HepG2 (cell line): ENCODE measurements around the gene CCNB1. TPM values are rescaled to one million over a fixed set of nuclear protein-coding genes. Genes with fewer than 3 reads are reported as not detected.

Source experiments
- CEBPG ChIP-seq: IDR thresholded peaks from 2 replicates; pipeline ENCODE4 v1.6.1; 2016
- ELF1 ChIP-seq: sonication (generic); formaldehyde crosslinking; IDR thresholded peaks from 2 replicates; pipeline ENCODE4 v1.4.0; 2020; ENCODE audit warnings: missing genetic modification reagents
- FOSL1 ChIP-seq: sonication (generic); formaldehyde crosslinking; IDR thresholded peaks from 2 replicates; pipeline ENCODE4 v1.9.0; 2021; ENCODE audit warnings: missing genetic modification reagents, borderline replicate concordance
- GABPA ChIP-seq, 2 experiments: IDR thresholded peaks; 2 replicates each; pipeline ENCODE4 v1.6.1; 2011 to 2016; ENCODE audit warnings: low read depth in 2 of 2, low read length in 1 of 2, missing biosample characterization in 1 of 2, missing genetic modification characterization in 1 of 2
- HMG20A ChIP-seq: IDR thresholded peaks from 2 replicates; pipeline ENCODE4 v1.6.1; 2016; ENCODE audit warnings: borderline replicate concordance
- JUN ChIP-seq: sonication (generic); formaldehyde crosslinking; IDR thresholded peaks from 2 replicates; pipeline ENCODE4 v1.4.0; 2020; ENCODE audit warnings: mild to moderate bottlenecking, missing genetic modification reagents
- KAT8 ChIP-seq: IDR thresholded peaks from 2 replicates; pipeline ENCODE4 v1.6.1; 2016; ENCODE audit warnings: missing genetic modification reagents, missing compliant biosample characterization
- KLF11 ChIP-seq: IDR thresholded peaks from 2 replicates; pipeline ENCODE4 v1.6.1; 2016; ENCODE audit warnings: missing compliant biosample characterization
- LCORL ChIP-seq, 2 experiments: fragments of 450-650 bp in 1 of 2; sonication (generic) in 1 of 2; formaldehyde crosslinking in 1 of 2; IDR thresholded peaks; 2 replicates each; pipeline versions ENCODE4 v1.5.0 to v1.6.1; 2017 to 2020; ENCODE audit warnings: antibody characterized with exemption in 1 of 2, missing genetic modification reagents in 1 of 2
- MED1 ChIP-seq: sonication (generic); formaldehyde crosslinking; IDR thresholded peaks from 2 replicates; pipeline ENCODE4 v1.4.0; 2020; ENCODE audit warnings: missing genetic modification reagents
- MXI1 ChIP-seq: IDR thresholded peaks from 3 replicates; pipeline ENCODE4 v1.6.1; 2012; ENCODE audit warnings: low read depth, low read length, inconsistent platforms, borderline replicate concordance
- SKI ChIP-seq: fragments of 450-650 bp; IDR thresholded peaks from one replicate; pipeline ENCODE4 v1.6.1; 2018; ENCODE audit warnings: mild to moderate bottlenecking; ENCODE audit not compliant: partially characterized antibody
- TBL1XR1 ChIP-seq: fragments of 150-350 bp; IDR thresholded peaks from 2 replicates; pipeline ENCODE4 v1.6.1; 2014; ENCODE audit warnings: borderline replicate concordance, low read length; ENCODE audit not compliant: partially characterized antibody
- ZNF230 ChIP-seq: sonication (generic); formaldehyde crosslinking; IDR thresholded peaks from 2 replicates; pipeline ENCODE4 v1.4.0; 2020; ENCODE audit warnings: mild to moderate bottlenecking, missing genetic modification reagents
- ZNF724P ChIP-seq: sonication (generic); formaldehyde crosslinking; IDR thresholded peaks from 2 replicates; pipeline ENCODE4 v1.8.0; 2022; ENCODE audit warnings: missing genetic modification reagents, borderline replicate concordance
- ZNF878 ChIP-seq: sonication (generic); formaldehyde crosslinking; IDR thresholded peaks from 2 replicates; pipeline ENCODE4 v1.8.1; 2023; ENCODE audit warnings: mild to moderate bottlenecking, missing genetic modification reagents, moderate library complexity
- polyA plus RNA-seq, 8 experiments: library from polyadenylated mRNA; depleted of rRNA in 3 of 8; stranded (reverse) in 7 of 8; unstranded in 1 of 8; fragments of >200 nt; fragmentation: Illumina TruSeq in 4 of 8; extraction: Trizol in 4 of 8; gene quantifications; 2 replicates each; pipeline versions ENCODE4 v1.2.1 to v1.2.3, GENCODE V29; 2011 to 2016; ENCODE audit warnings: low read depth in 4 of 8, missing spikeins in 1 of 8, mixed read lengths in 1 of 8; ENCODE audit not compliant: insufficient read depth in 1 of 8
- total RNA-seq, 5 experiments: library from RNA; depleted of rRNA; stranded (reverse); fragments of >200 nt; fragmentation: Illumina TruSeq; extraction: Trizol; gene quantifications; 2 replicates each; pipeline ENCODE4 v1.2.3, GENCODE V29; 2016; ENCODE audit warnings: low read depth in 1 of 5
- TF ChIP-seq, protein P1 (sequence below): sonication (generic); formaldehyde crosslinking; IDR thresholded peaks from 2 replicates; pipeline ENCODE4 v1.4.0; 2020; ENCODE audit warnings: low read depth, missing genetic modification reagents
- TF ChIP-seq, protein P2 (sequence below): sonication (generic); formaldehyde crosslinking; IDR thresholded peaks from 2 replicates; pipeline ENCODE4 v1.4.0; 2020; ENCODE audit warnings: missing genetic modification reagents
- TF ChIP-seq, protein P3 (sequence below): IDR thresholded peaks from 2 replicates; pipeline ENCODE4 v1.6.1; 2016; ENCODE audit warnings: low read depth, control low read depth

The CCNB1 gene
- total and polyA plus RNA-seq, 2 of the 13 experiments (the other 11 are each of a cell fraction or from before 2014, with no cell fraction given) = 82.3 to 316 TPM

- TF ChIP-seq, protein P1, sequence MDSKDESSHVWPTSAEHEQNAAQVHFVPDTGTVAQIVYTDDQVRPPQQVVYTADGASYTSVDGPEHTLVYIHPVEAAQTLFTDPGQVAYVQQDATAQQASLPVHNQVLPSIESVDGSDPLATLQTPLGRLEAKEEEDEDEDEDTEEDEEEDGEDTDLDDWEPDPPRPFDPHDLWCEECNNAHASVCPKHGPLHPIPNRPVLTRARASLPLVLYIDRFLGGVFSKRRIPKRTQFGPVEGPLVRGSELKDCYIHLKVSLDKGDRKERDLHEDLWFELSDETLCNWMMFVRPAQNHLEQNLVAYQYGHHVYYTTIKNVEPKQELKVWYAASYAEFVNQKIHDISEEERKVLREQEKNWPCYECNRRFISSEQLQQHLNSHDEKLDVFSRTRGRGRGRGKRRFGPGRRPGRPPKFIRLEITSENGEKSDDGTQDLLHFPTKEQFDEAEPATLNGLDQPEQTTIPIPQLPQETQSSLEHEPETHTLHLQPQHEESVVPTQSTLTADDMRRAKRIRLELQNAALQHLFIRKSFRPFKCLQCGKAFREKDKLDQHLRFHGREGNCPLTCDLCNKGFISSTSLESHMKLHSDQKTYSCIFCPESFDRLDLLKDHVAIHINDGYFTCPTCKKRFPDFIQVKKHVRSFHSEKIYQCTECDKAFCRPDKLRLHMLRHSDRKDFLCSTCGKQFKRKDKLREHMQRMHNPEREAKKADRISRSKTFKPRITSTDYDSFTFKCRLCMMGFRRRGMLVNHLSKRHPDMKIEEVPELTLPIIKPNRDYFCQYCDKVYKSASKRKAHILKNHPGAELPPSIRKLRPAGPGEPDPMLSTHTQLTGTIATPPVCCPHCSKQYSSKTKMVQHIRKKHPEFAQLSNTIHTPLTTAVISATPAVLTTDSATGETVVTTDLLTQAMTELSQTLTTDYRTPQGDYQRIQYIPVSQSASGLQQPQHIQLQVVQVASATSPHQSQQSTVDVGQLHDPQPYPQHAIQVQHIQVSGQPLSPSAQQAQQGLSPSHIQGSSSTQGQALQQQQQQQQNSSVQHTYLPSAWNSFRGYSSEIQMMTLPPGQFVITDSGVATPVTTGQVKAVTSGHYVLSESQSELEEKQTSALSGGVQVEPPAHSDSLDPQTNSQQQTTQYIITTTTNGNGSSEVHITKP = peak; percentile 96
- TF ChIP-seq GABPA (IDR thresholded peaks at IDR 0.05; ENCODE audit: low read depth, low read length) (no peak), GABPA (CRISPR knock-in tag; IDR thresholded peaks at IDR 0.05; ENCODE audit: low read depth) (peak; percentile 42; the same call in 1 of the 2 replicates), MXI1 (peak; percentile 46; the same call in 1 of the 3 replicates), ZNF878 (CRISPR knock-in tag) (no peak), KAT8 (CRISPR knock-in tag) (peak; percentile 20; the same call in 1 of the 2 replicates), SKI (no peak), ZNF724P (CRISPR knock-in tag) (peak; percentile 18; the same call in 1 of the 2 replicates), ZNF230 (CRISPR knock-in tag) (no peak), TBL1XR1 (no peak), HMG20A (0 out of 2 replicates have a peak, but pooled peaks have one; percentile 26), ELF1 (CRISPR knock-in tag) (0 out of 2 replicates have a peak, but pooled peaks have one; percentile 10), CEBPG (peak; percentile 65), LCORL (IDR thresholded peaks at IDR 0.05) (peak; percentile 93), LCORL (CRISPR knock-in tag; IDR thresholded peaks at IDR 0.05) (no peak; the same call in 1 of the 2 replicates), JUN (peak; percentile 74; the same call in 1 of the 2 replicates), KLF11 (no peak), MED1 (CRISPR knock-in tag) (no peak), FOSL1 (CRISPR knock-in tag) (peak; percentile 91)
- TF ChIP-seq, protein P2, sequence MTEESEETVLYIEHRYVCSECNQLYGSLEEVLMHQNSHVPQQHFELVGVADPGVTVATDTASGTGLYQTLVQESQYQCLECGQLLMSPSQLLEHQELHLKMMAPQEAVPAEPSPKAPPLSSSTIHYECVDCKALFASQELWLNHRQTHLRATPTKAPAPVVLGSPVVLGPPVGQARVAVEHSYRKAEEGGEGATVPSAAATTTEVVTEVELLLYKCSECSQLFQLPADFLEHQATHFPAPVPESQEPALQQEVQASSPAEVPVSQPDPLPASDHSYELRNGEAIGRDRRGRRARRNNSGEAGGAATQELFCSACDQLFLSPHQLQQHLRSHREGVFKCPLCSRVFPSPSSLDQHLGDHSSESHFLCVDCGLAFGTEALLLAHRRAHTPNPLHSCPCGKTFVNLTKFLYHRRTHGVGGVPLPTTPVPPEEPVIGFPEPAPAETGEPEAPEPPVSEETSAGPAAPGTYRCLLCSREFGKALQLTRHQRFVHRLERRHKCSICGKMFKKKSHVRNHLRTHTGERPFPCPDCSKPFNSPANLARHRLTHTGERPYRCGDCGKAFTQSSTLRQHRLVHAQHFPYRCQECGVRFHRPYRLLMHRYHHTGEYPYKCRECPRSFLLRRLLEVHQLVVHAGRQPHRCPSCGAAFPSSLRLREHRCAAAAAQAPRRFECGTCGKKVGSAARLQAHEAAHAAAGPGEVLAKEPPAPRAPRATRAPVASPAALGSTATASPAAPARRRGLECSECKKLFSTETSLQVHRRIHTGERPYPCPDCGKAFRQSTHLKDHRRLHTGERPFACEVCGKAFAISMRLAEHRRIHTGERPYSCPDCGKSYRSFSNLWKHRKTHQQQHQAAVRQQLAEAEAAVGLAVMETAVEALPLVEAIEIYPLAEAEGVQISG = peak; percentile 17; the same call in 1 of the 2 replicates
- TF ChIP-seq, protein P3, sequence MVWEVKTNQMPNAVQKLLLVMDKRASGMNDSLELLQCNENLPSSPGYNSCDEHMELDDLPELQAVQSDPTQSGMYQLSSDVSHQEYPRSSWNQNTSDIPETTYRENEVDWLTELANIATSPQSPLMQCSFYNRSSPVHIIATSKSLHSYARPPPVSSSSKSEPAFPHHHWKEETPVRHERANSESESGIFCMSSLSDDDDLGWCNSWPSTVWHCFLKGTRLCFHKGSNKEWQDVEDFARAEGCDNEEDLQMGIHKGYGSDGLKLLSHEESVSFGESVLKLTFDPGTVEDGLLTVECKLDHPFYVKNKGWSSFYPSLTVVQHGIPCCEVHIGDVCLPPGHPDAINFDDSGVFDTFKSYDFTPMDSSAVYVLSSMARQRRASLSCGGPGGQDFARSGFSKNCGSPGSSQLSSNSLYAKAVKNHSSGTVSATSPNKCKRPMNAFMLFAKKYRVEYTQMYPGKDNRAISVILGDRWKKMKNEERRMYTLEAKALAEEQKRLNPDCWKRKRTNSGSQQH (CRISPR knock-in tag) = no peak
- TF ChIP-seq, all 625 proteins: peak for 40
These were observed 46.7 kb downstream of the CCNB1 start (continued) for GRCh38 chr5:69213513-69214215.
